WTC11 (cell line): ENCODE data around the gene SLC9A9. TPM values are rescaled to one million over a fixed set of nuclear protein-coding genes. Genes with fewer than 3 reads are reported as not detected.

Source experiments
- ATAC-seq: fragments of 200-7000 bp; cut with Tn5 transposase; 2 replicates; pipeline ENCODE4 v1.10.0; 2021; ENCODE audit warnings: mild to moderate bottlenecking, moderate library complexity
- CTCF ChIA-PET: fragments of 300-600 bp; sonication (Branson Sonifier 250); formaldehyde crosslinking; loops from one replicate; lab custom pipeline; 2021; ENCODE audit warnings: antibody characterized with exemption; lab: Charles Lee
- POLR2A ChIA-PET: fragments of 350-600 bp; sonication (Branson Sonifier 250); formaldehyde crosslinking; loops from one replicate; lab custom pipeline; 2021; ENCODE audit warnings: antibody characterized with exemption; lab: Charles Lee
- DNase-seq: peaks from one replicate; pipeline ENCODE4 v3.0.0; 2021; ENCODE audit warnings: low spot score
- H3K27ac Mint-ChIP-seq: 2 replicates; pipeline ENCODE4 v1.8.0; 2021; ENCODE audit warnings: mixed read lengths
- H3K27me3 Mint-ChIP-seq: 2 replicates; pipeline ENCODE4 v1.8.0; 2021; ENCODE audit warnings: low read depth, mild to moderate bottlenecking, moderate library complexity, mixed read lengths
- H3K36me3 Mint-ChIP-seq: 2 replicates; pipeline ENCODE4 v1.8.0; 2021; ENCODE audit warnings: mixed read lengths
- H3K4me1 Mint-ChIP-seq: 2 replicates; pipeline ENCODE4 v1.8.0; 2022; ENCODE audit warnings: mixed read lengths
- H3K4me3 Mint-ChIP-seq: 2 replicates; pipeline ENCODE4 v1.8.0; 2021; ENCODE audit warnings: mild to moderate bottlenecking, moderate library complexity, mixed read lengths
- H3K9me3 Mint-ChIP-seq: 2 replicates; pipeline ENCODE4 v1.8.0; 2021; ENCODE audit warnings: mixed read lengths
- AFF4 ChIP-seq: sonication (generic); formaldehyde crosslinking; IDR thresholded peaks from 2 replicates; pipeline ENCODE4 v1.8.1; 2023; ENCODE audit warnings: mild to moderate bottlenecking, missing genetic modification reagents, borderline replicate concordance
- ATF1 ChIP-seq: sonication (generic); formaldehyde crosslinking; IDR thresholded peaks from 2 replicates; pipeline ENCODE4 v1.8.1; 2023; ENCODE audit warnings: mild to moderate bottlenecking, moderate library complexity, missing genetic modification reagents
- ATF3 ChIP-seq: sonication (generic); formaldehyde crosslinking; conservative IDR thresholded peaks from 2 replicates; pipeline ENCODE4 v1.8.1; 2022; ENCODE audit warnings: mild to moderate bottlenecking, missing genetic modification reagents
- CBFB ChIP-seq: sonication (generic); formaldehyde crosslinking; IDR thresholded peaks from 2 replicates; pipeline ENCODE4 v1.8.1; 2022; ENCODE audit warnings: mild to moderate bottlenecking, low read depth, missing genetic modification reagents
- E2F1 ChIP-seq: sonication (generic); formaldehyde crosslinking; IDR thresholded peaks from 2 replicates; pipeline ENCODE4 v1.8.0; 2022; ENCODE audit warnings: mild to moderate bottlenecking, missing genetic modification reagents
- E2F5 ChIP-seq: sonication (generic); formaldehyde crosslinking; IDR thresholded peaks from 2 replicates; pipeline ENCODE4 v1.8.1; 2022; ENCODE audit warnings: mild to moderate bottlenecking, moderate library complexity, missing genetic modification reagents
- ELF4 ChIP-seq: sonication (generic); formaldehyde crosslinking; IDR thresholded peaks from 2 replicates; pipeline ENCODE4 v1.8.1; 2022; ENCODE audit warnings: low read depth, mild to moderate bottlenecking, moderate library complexity, missing genetic modification reagents
- HMGXB4 ChIP-seq: sonication (generic); formaldehyde crosslinking; IDR thresholded peaks from 2 replicates; pipeline ENCODE4 v1.8.1; 2023; ENCODE audit warnings: mild to moderate bottlenecking, moderate library complexity, missing genetic modification reagents
- JUN ChIP-seq: sonication (generic); formaldehyde crosslinking; IDR thresholded peaks from 2 replicates; pipeline ENCODE4 v1.8.0; 2023; ENCODE audit warnings: mild to moderate bottlenecking, missing genetic modification reagents
- NR1H2 ChIP-seq: sonication (generic); formaldehyde crosslinking; IDR thresholded peaks from 2 replicates; pipeline ENCODE4 v1.9.0; 2021; ENCODE audit warnings: mild to moderate bottlenecking, moderate library complexity, missing genetic modification reagents
- OVOL2 ChIP-seq: fragments of 250-450 bp; sonication (Bioruptor Pico); IDR thresholded peaks from 2 replicates; pipeline ENCODE4 v1.9.0; 2021; ENCODE audit warnings: mild to moderate bottlenecking, borderline replicate concordance
- RELA ChIP-seq: sonication (generic); formaldehyde crosslinking; IDR thresholded peaks from 2 replicates; pipeline ENCODE4 v1.8.1; 2022; ENCODE audit warnings: missing genetic modification reagents, mild to moderate bottlenecking, borderline replicate concordance
- USF1 ChIP-seq: sonication (generic); formaldehyde crosslinking; IDR thresholded peaks from 2 replicates; pipeline ENCODE4 v1.8.0; 2022; ENCODE audit warnings: mild to moderate bottlenecking, missing genetic modification reagents
- ZMAT4 ChIP-seq: fragments of 250-450 bp; sonication (Bioruptor Pico); IDR thresholded peaks from 2 replicates; pipeline ENCODE4 v1.9.0; 2021; ENCODE audit warnings: mild to moderate bottlenecking
- ZNF416 ChIP-seq: fragments of 250-450 bp; sonication (Bioruptor Pico); IDR thresholded peaks from 2 replicates; pipeline ENCODE4 v1.9.0; 2021; ENCODE audit warnings: mild to moderate bottlenecking, inconsistent platforms
- ZNF532 ChIP-seq: fragments of 250-450 bp; sonication (Bioruptor Pico); IDR thresholded peaks from 2 replicates; pipeline ENCODE4 v1.9.0; 2021; ENCODE audit warnings: mild to moderate bottlenecking, borderline replicate concordance
- total RNA-seq: library from RNA; stranded (reverse); gene quantifications from 3 replicates; pipeline ENCODE4 v1.2.3, GENCODE V29; 2021

The SLC9A9 gene
- total RNA-seq, 1 experiment from 2014 or later: 1.2 TPM

GRCh38 chr3:143830786-143831185 is 17.5 kb downstream of the SLC9A9 start:
- Mint-ChIP-seq H3K27ac (no peak overlapping the region), H3K4me1 (peaks cover 10% of the 10 kb centered on the region; the same call in 1 of the 2 replicates), H3K27me3 (no peaks in the 10 kb centered on the region), H3K4me3 (no peak overlapping the region), H3K36me3 (no peaks in the 10 kb centered on the region), H3K9me3 (no peaks in the 10 kb centered on the region)
- DNase-seq: no peak
- ChIA-PET CTCF (no interaction called here), POLR2A (no interaction called here)
- TF ChIP-seq AFF4 (CRISPR knock-in tag) (no peak), HMGXB4 (CRISPR knock-in tag) (no peak)
- ATAC-seq: no peak

GRCh38 chr3:143830063-143830462 is 18.2 kb downstream of the SLC9A9 start:
- no peaks in the 10 kb centered on the region for H3K9me3 Mint-ChIP-seq
- H3K4me3 Mint-ChIP-seq: no peak overlapping the region
- no peak for ATAC-seq
- no peak for TF ChIP-seq CBFB (CRISPR knock-in tag)
- TF ChIP-seq E2F1 (CRISPR knock-in tag): no peak
- TF ChIP-seq JUN (CRISPR knock-in tag): no peak
- TF ChIP-seq OVOL2 (CRISPR knock-in tag): no peak
- TF ChIP-seq ZMAT4: no peak
- no peak for TF ChIP-seq ATF1 (CRISPR knock-in tag)
- no peak for TF ChIP-seq ATF3 (CRISPR knock-in tag)
- no peak for TF ChIP-seq ZNF416 (CRISPR knock-in tag)
- no peak for TF ChIP-seq E2F5 (CRISPR knock-in tag)
- no peak for TF ChIP-seq RELA (CRISPR knock-in tag)
- no peak for TF ChIP-seq NR1H2 (CRISPR knock-in tag)
- TF ChIP-seq ZNF532 (CRISPR knock-in tag): no peak
- no peak for TF ChIP-seq USF1 (CRISPR knock-in tag)
- TF ChIP-seq ELF4 (CRISPR knock-in tag): no peak
- no peaks in the 10 kb centered on the region for H3K36me3 Mint-ChIP-seq
- peaks cover 10% of the 10 kb centered on the region; the same call in 1 of the 2 replicates for H3K4me1 Mint-ChIP-seq
- CTCF ChIA-PET: no interaction called here
- no peak for DNase-seq
- POLR2A ChIA-PET: no interaction called here
- no peaks in the 10 kb centered on the region for H3K27me3 Mint-ChIP-seq
- H3K27ac Mint-ChIP-seq: no peak overlapping the region
